HTR-8/SVneo (cell line): Measurements from ENCODE around the gene BRINP3.

Experiments
- DNase-seq: peaks from one replicate; pipeline ENCODE4 v3.0.0; 2011; ENCODE audit warnings: low spot score, mixed read lengths; ENCODE audit not compliant: insufficient read length
- FAIRE-seq: peaks from 2 replicates; lab custom pipeline; 2011; peaks lifted over from hg19 to GRCh38; lab: Jason Lieb, UNC

Gene BRINP3

GRCh38 chr1:190207733-190208132 lies 269.9 kb downstream of the BRINP3 start:
- FAIRE-seq (no peak), DNase-seq (no peak)

GRCh38 chr1:190205713-190206112 lies 272.0 kb downstream of the BRINP3 start:
- FAIRE-seq, result no peak
- peak; percentile 1 for DNase-seq

- DNase-seq (no peak), FAIRE-seq (no peak)
Observed at GRCh38 chr1:190196020-190196419, 281.6 kb downstream of the BRINP3 start.

GRCh38 chr1:190193508-190194115 lies 284.1 kb downstream of the BRINP3 start:
- FAIRE-seq, result no peak
- no peak for DNase-seq

- DNase-seq (no peak), FAIRE-seq (no peak)
Observed at GRCh38 chr1:190192627-190193026, 285.0 kb downstream of the BRINP3 start.

GRCh38 chr1:190183588-190183987 lies 294.1 kb downstream of the BRINP3 start:
- FAIRE-seq, result no peak
- DNase-seq, result no peak

DNA sequence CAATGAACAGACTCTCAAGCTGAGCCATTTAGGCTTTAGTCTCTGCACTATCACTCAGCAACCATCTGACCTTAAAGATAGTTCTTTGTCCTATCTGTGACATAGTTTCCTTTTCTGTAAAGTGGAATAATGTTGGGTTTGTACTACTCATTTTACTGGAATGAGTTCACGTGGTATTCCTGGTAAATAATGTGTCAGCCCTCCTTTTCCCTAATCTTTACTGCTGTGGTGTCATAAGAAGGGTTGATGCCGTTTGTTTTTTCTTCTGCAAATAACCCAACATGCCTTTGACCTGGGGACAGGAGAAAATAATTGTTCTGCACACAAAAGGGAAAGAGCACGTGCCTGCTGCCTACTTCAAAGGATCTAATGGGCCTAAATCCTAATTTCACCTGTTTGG lies 297.8 kb downstream of the BRINP3 start:
- DNase-seq (peak; percentile 9), FAIRE-seq (peak; percentile 13)

GRCh38 chr1:190178827-190179226 lies 298.8 kb downstream of the BRINP3 start:
- FAIRE-seq, result no peak
- DNase-seq, result no peak

GRCh38 chr1:190177555-190177954 lies 300.1 kb downstream of the BRINP3 start:
- no peak for FAIRE-seq

GRCh38 chr1:190176776-190177175 lies 300.9 kb downstream of the BRINP3 start:
- FAIRE-seq (no peak), DNase-seq (no peak)

More at GRCh38 chr1:190177555-190177954, 300.1 kb downstream of the BRINP3 start:
- DNase-seq, result no peak

DNA sequence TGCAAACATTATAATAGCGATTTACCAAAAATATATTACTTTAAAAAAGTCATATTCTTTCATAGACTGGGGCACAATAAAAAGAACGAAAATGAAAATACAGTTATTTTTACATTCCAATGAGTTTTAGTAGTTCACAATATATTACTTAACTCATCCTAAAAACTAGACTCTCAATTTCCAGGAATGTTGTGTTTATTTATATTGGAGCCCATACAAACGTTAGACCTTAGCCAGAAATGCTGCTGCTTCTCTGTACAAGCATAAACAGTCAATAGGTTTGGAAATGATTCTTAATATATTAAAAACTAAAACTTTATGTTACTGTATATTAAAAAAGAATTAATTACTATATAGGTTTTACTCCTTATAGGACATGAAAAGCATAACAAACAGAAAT lies 302.3 kb downstream of the BRINP3 start:
- no peak for FAIRE-seq
- no peak for DNase-seq

DNA sequence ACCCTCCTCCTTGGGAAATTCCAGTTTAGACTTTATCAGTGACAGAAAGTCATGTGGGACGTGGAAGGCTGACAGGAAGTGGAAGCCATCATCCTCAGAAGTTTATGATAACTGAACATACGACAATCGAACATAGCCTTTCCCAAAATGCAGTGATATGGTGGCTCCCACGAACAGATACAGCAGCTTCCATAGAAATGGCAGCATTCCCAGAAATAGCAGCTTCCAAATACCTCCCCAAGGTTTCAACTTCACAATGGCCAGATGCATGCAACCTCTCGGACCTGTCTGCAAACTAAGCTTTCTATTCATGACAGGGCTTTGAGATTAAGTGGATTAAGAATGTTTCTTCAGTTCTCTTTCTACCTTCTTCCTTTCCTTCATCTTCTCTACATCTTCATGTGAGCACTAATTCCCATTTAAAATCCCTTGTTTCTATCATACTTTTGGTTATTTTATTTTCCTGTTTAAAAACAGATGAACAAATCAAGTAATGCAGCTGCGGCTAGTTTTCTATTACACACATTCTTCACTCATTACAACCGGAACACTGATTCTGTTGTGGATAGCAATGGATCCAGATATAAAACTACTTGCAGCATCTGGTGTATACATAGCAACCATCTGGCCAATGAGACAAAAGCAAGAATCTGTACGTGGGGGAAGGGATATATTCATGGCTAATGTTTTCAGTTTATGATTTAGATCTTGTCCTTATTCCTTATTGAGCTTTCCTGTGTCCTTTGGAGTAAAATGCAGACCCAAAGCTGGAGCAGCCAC lies 304.8 kb downstream of the BRINP3 start:
- peak; percentile 40 for FAIRE-seq

GRCh38 chr1:190170321-190170720 lies 307.3 kb downstream of the BRINP3 start:
- DNase-seq (no peak), FAIRE-seq (no peak)

More for the DNA sequence above, 304.8 kb downstream of the BRINP3 start:
- no peak for DNase-seq

DNA sequence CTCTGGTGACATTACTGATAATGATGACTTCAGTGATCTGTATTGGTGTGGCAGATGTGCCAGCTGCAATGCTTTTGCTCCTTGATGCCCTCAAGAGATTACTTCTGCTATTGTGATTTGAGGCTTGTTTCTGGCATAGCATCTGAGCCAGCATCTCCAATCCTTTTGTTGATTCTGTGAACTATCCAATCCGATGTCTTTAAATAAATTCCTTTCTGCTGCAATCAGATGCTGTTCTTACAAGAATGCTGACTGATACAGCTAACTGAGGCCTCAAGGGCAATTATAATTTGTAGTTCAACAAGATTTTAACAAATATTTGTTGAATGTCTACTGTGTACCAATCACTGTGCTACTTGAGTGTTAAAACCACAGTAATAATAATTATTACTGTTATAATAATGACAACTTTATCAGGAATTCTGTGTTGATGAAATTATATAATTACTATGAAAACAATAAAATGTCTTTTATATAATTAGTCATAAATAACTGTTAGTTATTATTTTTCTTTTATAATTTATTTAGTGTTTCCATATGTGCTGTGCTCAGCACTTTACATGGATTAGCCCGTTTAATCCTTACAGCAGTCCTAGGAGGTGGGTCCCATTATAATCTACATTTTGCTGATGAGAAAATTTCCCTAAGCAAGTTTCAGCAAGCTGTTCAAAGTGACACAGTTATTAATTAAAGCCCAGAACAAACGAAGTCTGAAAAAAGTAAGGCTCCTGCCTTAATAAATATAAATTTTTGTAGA lies 308.2 kb downstream of the BRINP3 start:
- peak; percentile 6 for DNase-seq
- FAIRE-seq, result no peak

DNA sequence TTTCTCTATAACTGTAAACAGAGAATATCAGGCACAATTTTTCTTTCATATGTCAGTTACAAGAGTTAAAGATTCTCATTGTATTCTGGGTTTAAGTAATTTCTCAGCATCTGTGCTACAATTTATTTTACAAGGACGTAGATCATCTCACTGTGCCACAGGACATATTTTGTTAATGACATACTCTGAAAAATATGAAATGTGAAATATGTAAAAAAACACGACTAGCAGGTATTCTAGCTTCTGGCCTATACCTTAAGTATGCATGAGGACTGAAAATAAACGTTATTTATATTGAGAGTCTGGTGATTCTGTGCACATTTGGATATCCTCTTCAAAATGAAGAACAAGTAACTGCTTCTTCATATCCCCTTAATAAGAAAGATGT lies 308.8 kb downstream of the BRINP3 start:
- DNase-seq, result no peak
- no peak for FAIRE-seq

GRCh38 chr1:190168116-190168892 lies 309.4 kb downstream of the BRINP3 start:
- FAIRE-seq (no peak), DNase-seq (peak; percentile 10)

DNA sequence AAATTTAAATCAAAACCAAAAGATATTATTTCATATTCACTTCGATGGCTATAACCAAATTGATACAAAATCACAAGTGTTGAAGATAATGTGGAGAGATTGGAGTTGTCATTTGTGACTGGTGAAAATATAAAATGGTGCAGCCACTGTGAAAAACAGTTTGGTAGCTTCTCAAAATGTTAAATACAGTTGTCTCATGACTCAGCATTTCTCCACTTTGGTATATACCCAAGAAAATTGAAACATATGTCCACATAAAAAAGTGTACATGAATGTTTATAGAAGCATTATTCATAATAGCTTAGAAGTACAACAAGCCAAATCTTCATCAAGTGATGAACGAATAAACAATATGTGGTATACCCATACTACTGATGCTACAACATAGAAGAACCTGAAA lies 318.5 kb downstream of the BRINP3 start:
- no peak for FAIRE-seq

GRCh38 chr1:190154744-190155143 lies 322.9 kb downstream of the BRINP3 start:
- FAIRE-seq, result no peak
- no peak for DNase-seq

More for the DNA sequence above, 318.5 kb downstream of the BRINP3 start:
- no peak for DNase-seq

DNA sequence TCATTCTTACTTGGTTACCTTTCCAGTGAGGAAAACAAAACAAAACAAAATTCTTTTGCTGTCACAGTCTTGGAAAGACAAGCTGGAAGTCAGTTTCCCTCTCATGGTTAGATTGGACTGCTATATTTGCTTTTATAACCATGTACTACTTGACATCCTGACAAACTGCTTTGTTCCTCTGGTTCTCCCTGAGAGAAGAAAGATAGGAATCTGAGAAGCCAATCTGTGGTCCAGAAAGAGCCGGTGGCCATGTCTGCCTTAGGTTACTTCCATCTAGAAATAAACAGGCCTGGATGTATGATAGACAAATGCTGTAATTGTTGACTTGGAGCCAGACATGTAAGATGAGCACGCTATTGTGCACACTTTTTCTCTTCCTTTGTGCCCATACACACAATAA lies 330.0 kb downstream of the BRINP3 start:
- FAIRE-seq, result no peak
- no peak for DNase-seq

GRCh38 chr1:190144650-190145049 lies 333.0 kb downstream of the BRINP3 start:
- no peak for FAIRE-seq

More at GRCh38 chr1:190144650-190145049, 333.0 kb downstream of the BRINP3 start:
- no peak for DNase-seq
